HL-60/S4 (cell line): ENCODE results near the gene IGSF9B.

ENCODE experiments used
- in situ Hi-C: fragments of 300-500 bp; cut with MboI; formaldehyde crosslinking; loops from 2 replicates; pipeline ENCODE4 v1.14.3; 2022; ENCODE audit warnings: low sequenced_read_pairs

The IGSF9B gene

GRCh38 chr11:133983660-133984316 is 27.0 kb upstream of the IGSF9B start:
- in situ Hi-C loops = no loop called here

- in situ Hi-C loops = no loop called here
Measured at GRCh38 chr11:133982876-133983275, 26.1 kb upstream of the IGSF9B start.

GRCh38 chr11:133982151-133982550 is 25.4 kb upstream of the IGSF9B start:
- in situ Hi-C loops = no loop called here

GRCh38 chr11:133981156-133981555 is 24.4 kb upstream of the IGSF9B start:
- in situ Hi-C loops = no loop called here

- in situ Hi-C loops = no loop called here
Measured at GRCh38 chr11:133980665-133981064, 23.9 kb upstream of the IGSF9B start.

- in situ Hi-C loops = no loop called here
Measured at GRCh38 chr11:133978794-133979193, 22.0 kb upstream of the IGSF9B start.

GRCh38 chr11:133977067-133977677 is 20.4 kb upstream of the IGSF9B start:
- in situ Hi-C loops = no loop called here

GRCh38 chr11:133975488-133975849 is 18.7 kb upstream of the IGSF9B start:
- in situ Hi-C loops = no loop called here

GRCh38 chr11:133974836-133975487 is 18.2 kb upstream of the IGSF9B start:
- in situ Hi-C loops = no loop called here

- in situ Hi-C loops = no loop called here
Measured at GRCh38 chr11:133971881-133972280, 15.1 kb upstream of the IGSF9B start.

- in situ Hi-C loops = no loop called here
Measured at GRCh38 chr11:133969112-133969511, 12.3 kb upstream of the IGSF9B start.

- in situ Hi-C loops = no loop called here
Measured at GRCh38 chr11:133968300-133968699, 11.5 kb upstream of the IGSF9B start.

- in situ Hi-C loops = no loop called here
Measured at GRCh38 chr11:133967599-133968238, 11.0 kb upstream of the IGSF9B start.

GRCh38 chr11:133966921-133967598 is 10.3 kb upstream of the IGSF9B start:
- in situ Hi-C loops = no loop called here

- in situ Hi-C loops = no loop called here
Measured at GRCh38 chr11:133966172-133966651, 9.4 kb upstream of the IGSF9B start.

GRCh38 chr11:133965031-133965601 is 8.3 kb upstream of the IGSF9B start:
- in situ Hi-C loops = no loop called here

- in situ Hi-C loops = no loop called here
Measured at GRCh38 chr11:133964356-133964755, 7.6 kb upstream of the IGSF9B start.

- in situ Hi-C loops = no loop called here
Measured at GRCh38 chr11:133961890-133962289, 5.1 kb upstream of the IGSF9B start.

- in situ Hi-C loops = no loop called here
Measured at GRCh38 chr11:133957900-133958299, 1.1 kb upstream of the IGSF9B start.

- in situ Hi-C loops = no loop called here
Measured at GRCh38 chr11:133955945-133956421, 785 bp downstream of the IGSF9B start.
